ENCODE measurements around the gene AGAP1.

The AGAP1 gene

DNA sequence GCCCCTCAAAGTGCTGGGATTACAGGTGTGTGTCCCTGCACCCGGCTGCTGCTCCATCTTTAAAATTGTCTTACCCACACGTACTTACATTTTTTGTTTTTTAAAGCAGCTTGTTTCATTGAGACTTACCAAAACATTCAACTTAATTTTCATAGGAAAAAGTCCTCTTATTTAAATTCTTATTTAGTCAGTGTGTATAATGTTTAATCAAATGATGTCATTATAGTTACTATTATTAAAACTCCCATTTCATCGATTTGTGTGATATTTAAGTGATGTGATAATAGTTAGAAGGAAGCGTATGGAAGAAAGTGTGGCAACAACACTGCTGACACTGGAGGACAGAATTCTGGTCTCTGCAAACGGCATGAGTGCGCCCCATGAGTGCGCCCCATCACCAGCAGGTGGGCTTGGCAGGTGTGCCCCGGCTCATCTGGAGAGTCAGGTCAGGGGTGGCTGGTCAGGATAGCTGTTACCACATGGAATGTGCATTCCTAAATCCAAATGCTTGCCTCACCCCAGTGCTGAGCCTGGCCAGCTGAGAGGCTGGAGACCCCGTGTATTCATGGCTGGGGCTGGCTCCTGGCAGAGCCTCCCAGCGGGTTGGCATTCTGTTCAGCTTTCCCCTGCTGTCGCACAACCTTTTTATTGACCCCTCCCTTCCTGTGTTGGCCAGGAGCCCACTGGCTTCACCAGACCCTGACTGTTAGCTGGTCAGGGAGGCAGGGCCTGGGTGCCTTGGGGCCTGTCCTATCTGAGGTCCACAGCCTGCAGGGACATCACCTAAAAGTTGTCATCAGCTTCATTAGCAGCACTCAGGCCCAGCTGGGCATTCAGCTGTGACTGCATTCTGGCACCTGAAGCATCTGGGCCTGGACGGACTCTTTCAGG, 79.7 kb downstream of the AGAP1 start:
- no peak for TF ChIP-seq CTCF (IDR thresholded peaks at IDR 0.05; ENCODE audit: low read depth, low read length, missing control alignments)
- no peak overlapping the region for H3K4me3 ChIP-seq (ENCODE audit: low read depth, low read length)
- no peak for DNase-seq (ENCODE audit: low read depth)

GRCh38 chr2:235575431-235575830, 81.6 kb downstream of the AGAP1 start:
- DNase-seq (ENCODE audit: low read depth) = no peak
- H3K4me3 ChIP-seq (ENCODE audit: low read depth, low read length) = no peak overlapping the region
- TF ChIP-seq CTCF (IDR thresholded peaks at IDR 0.05; ENCODE audit: low read depth, low read length, missing control alignments) = no peak

DNA sequence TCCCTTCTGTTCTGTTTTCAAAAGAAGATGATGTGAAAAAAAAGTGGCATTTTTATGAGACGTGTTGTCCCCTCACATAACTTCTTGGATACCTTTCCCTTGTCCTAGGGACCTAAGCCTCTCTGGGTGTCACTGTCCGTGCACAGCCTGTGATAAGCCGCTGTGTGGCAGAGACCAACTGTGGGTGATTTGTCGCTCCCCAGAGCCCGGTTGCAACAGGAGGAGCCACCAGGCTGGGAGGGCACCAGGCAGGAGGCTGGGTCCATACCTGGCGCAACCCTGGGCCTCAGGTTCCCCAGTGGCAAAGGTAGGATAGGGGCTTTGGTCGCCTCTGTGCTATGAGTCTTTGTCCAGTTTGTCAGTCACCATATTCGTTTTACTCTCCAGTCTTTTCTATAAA, 82.1 kb downstream of the AGAP1 start:
- no peak for TF ChIP-seq CTCF (IDR thresholded peaks at IDR 0.05; ENCODE audit: low read depth, low read length, missing control alignments)
- no peak overlapping the region for H3K4me3 ChIP-seq (ENCODE audit: low read depth, low read length)
- no peak for DNase-seq (ENCODE audit: low read depth)

GRCh38 chr2:235576337-235576910, 82.6 kb downstream of the AGAP1 start:
- TF ChIP-seq CTCF (IDR thresholded peaks at IDR 0.05; ENCODE audit: low read depth, low read length, missing control alignments) = no peak

GRCh38 chr2:235577404-235578330, 83.8 kb downstream of the AGAP1 start:
- DNase-seq (ENCODE audit: low read depth) = no peak
- TF ChIP-seq CTCF (IDR thresholded peaks at IDR 0.05; ENCODE audit: low read depth, low read length, missing control alignments) = no peak
- H3K4me3 ChIP-seq (ENCODE audit: low read depth, low read length) = no peak overlapping the region

More at GRCh38 chr2:235576337-235576910, 82.6 kb downstream of the AGAP1 start:
- H3K4me3 ChIP-seq (ENCODE audit: low read depth, low read length) = no peak overlapping the region
- DNase-seq (ENCODE audit: low read depth) = no peak

DNA sequence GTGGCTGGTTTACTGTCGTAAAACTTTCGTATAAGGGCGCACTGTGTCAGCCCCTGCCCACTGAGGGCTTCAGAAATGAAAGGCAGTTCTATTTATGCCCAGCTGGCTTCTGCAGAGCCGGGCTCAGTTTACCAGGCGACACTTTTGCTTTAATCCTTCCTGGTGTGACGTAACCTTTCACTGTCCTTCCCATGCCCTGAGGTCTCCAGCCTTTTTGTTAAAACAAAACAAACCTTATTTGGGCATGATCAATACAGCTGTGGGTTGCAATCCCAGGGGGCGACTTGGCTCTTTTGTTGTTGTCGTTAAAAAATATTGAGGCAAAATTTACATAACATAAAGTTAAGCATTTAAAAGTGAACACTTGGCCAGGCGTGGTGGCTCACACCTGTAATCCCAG, 85.3 kb downstream of the AGAP1 start:
- no peak for DNase-seq (ENCODE audit: low read depth)
- no peak for TF ChIP-seq CTCF (IDR thresholded peaks at IDR 0.05; ENCODE audit: low read depth, low read length, missing control alignments)
- no peak overlapping the region for H3K4me3 ChIP-seq (ENCODE audit: low read depth, low read length)

Measured in GM12864 (cell line).